ENCODE measurements around the gene PCYT1B.
A peak's percentile ranks its signal among the peaks of the same experiment; 100 is the strongest.

The PCYT1B gene

DNA sequence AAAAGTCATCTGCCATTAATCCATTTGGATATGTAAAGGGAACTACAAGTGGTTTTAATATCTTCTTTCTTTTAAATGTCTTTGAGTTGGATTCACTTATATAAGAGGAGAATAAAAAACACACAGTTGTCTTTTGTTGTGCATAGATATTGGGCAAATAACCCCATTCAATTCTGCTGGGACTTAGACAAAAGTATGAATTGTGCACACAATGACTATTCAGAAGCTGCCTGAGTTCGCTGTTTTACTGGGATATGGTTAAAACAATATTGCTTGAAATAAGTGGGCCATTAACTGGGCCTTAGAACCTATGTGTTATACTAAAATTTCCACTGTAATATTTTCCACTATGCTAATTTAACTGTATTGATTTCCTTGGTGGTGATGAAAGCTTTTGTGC, 71.7 kb downstream of the PCYT1B start:
- TF ChIP-seq, protein P1, sequence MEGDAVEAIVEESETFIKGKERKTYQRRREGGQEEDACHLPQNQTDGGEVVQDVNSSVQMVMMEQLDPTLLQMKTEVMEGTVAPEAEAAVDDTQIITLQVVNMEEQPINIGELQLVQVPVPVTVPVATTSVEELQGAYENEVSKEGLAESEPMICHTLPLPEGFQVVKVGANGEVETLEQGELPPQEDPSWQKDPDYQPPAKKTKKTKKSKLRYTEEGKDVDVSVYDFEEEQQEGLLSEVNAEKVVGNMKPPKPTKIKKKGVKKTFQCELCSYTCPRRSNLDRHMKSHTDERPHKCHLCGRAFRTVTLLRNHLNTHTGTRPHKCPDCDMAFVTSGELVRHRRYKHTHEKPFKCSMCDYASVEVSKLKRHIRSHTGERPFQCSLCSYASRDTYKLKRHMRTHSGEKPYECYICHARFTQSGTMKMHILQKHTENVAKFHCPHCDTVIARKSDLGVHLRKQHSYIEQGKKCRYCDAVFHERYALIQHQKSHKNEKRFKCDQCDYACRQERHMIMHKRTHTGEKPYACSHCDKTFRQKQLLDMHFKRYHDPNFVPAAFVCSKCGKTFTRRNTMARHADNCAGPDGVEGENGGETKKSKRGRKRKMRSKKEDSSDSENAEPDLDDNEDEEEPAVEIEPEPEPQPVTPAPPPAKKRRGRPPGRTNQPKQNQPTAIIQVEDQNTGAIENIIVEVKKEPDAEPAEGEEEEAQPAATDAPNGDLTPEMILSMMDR (IDR thresholded peaks at IDR 0.05): no peak

DNA sequence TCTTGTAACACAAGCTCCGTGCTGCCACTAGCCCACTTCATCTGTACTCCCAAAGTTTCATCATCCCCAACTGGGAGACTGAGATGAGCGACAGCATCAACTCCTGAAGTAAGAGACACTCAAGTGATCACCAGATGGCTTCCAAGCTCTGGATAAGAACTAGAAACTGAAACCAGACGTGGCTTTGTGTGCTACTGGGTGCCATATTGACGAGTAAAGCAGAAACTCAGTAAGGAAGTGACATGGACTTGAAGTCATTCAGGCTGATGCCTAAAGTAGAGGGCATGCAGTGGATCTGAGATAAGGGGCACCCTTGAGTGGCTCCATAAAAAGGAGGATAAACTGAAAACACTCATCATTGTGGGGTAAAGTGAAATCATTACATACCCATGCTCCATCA, 72.4 kb downstream of the PCYT1B start:
- TF ChIP-seq, protein P1 (IDR thresholded peaks at IDR 0.05): no peak

DNA sequence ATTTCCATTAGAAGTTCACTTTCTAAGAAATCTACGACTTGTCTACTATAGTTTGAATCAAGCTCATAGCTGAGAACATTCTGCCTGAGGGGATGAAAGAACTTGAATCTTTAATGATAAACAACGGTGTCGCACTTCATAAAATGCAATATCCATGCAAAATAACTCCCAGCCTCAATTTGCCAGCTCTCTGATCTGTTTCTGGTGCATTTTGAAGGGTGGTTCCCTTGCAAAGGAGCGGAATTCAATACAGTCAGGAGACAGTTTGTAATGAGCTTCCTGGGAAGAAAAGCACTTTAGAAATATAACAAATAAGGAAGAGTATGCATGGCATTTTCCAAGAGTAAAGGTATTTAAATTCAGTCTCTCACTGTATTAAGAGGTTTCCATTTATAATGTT, 80.0 kb downstream of the PCYT1B start:
- TF ChIP-seq, protein P1 (IDR thresholded peaks at IDR 0.05): no peak

DNA sequence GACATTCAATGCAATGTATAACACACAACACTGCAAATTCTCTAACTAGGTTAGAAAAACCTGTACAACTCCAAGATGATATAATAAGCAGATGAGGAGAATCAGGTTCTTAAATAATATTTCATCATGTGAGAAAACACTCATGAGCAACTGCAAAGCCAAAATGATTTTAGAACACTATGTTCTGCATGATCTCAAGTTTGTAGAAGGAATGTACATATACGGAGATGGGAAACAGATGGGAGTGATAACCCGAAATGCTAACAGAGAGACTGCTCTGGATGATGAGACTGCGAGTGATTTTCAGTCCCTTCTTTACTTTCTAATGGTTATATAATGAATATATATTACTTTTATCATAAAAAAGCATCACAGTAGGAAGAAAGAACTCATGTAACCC, 80.9 kb downstream of the PCYT1B start:
- TF ChIP-seq, protein P1 (IDR thresholded peaks at IDR 0.05): no peak

DNA sequence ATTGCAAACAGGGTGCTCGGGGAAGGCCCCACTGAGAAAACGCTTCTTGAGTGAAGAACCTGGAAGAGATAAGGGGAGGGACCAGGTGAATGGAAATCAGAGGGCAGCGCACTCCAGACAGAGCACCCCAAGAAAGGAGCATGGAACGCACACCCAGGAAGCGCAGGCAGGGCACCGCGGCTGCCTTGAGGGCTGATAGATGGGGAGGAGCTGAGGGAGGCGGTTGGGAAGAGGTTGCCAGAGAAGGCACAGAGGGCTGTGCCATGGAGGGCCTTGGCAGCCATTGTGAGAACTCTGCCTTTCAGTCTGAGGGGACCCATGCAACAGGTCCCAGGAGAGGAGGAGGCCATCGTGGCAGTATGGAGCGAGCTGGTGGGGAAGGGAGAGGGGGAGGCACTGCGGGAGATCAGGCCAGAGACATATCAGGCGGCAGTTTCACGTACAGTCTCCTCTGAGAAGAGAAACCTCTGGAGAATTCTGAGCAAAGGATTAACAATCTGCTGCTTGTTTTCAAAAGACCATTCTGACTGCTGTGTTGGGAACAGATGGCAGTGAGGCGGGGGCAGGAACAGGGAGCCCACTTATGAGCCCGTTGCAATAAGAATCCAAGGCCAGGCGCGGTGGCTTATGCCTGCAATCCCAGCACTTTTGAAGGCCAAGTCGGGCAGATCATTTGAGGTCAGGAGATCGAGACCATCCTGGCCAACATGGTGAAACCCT, 83.7 kb downstream of the PCYT1B start:
- TF ChIP-seq, protein P1 (IDR thresholded peaks at IDR 0.05): no peak

DNA sequence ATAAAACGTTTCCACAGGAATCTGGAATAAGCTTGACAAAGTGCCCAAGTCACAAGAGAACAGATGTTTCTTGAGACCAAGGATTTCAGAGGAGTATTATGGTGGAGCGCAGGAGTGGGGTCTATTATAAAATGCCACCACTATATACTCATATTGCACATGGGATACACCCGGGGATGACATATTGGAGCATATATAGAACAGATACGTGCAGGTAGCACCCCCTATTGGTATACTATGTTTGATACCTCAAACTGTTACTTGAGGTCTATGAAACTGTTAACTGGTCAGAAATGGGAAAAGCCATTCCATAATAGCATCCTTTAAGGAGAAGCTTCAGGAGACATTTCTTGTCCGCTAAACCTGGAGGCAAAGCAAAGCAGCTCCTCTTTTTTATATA, 86.0 kb downstream of the PCYT1B start:
- TF ChIP-seq, protein P1 (IDR thresholded peaks at IDR 0.05): peak; percentile 7; the same call in 1 of the 2 replicates

DNA sequence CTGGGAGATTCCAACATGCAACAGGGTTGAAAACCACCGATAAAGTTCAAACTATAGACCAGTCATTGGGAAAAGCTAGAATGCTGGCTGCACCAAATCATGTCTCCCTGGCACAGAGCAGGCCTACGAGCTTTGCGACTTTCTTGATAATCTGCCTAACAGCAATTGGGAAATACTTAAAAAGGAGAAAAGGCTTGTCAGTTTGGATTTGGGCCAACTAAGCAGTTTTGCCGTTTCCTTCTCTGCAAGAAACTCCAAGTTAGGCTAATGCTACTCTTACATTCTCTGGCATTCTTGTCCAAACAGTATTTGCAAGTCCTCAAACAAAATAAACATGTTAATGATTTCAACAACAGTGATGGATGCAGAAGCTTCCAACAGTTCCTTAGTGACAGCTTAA, 94.1 kb downstream of the PCYT1B start:
- TF ChIP-seq, protein P1 (IDR thresholded peaks at IDR 0.05): no peak

DNA sequence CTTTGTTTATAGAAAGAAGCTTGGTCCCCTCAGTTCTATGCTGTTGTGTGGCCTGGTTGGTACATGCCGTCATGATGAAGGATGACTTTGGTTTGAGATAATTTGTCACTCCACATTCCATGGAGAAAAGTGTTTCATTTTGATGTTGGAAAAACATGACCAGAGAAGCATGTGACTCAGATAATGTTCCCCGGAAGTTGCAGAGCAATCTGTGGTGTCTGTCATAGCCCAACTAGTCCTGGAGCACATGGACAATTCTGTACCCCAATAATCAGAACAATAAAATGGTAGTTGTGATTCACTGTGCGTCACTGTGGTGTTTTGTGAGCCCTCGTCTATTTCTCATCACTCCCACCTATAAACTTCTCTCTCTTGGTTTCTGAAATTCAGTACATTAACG, 97.0 kb downstream of the PCYT1B start:
- TF ChIP-seq, protein P1 (IDR thresholded peaks at IDR 0.05): no peak
